GM12878 (cell line): Measurements from ENCODE around the gene SSNA1. TPM values are rescaled to one million over a fixed set of nuclear protein-coding genes. Genes with fewer than 3 reads are reported as not detected.
A peak's percentile ranks its signal among the peaks of the same experiment; 100 is the strongest.

ENCODE experiments used
- ATAC-seq: fragments of 200-7000 bp; cut with Tn5 transposase; 3 replicates; pipeline ENCODE4 v1.9.1; 2020; ENCODE audit warnings: mild to moderate bottlenecking, moderate library complexity
- BruUV-seq: library from RNA; stranded (reverse); fragments of 400-500 nt; replicated peaks from 2 replicates; lab custom pipeline; 2021; lab: Mats Ljungman, UMichigan
- CTCF ChIA-PET: fragments of 300-600 bp; sonication (Branson Sonifier 250); formaldehyde crosslinking; extraction: SDS; loops from one replicate; lab custom pipeline; 2021; ENCODE audit warnings: inconsistent platforms; lab: Yijun Ruan, JAX
- POLR2A ChIA-PET: fragments of 350-600 bp; formaldehyde crosslinking; extraction: SDS; loops from one replicate; lab custom pipeline; 2021; ENCODE audit warnings: inconsistent platforms; lab: Charles Lee
- RAD21 ChIA-PET: fragments of 300-600 bp; sonication (Branson Sonifier 250); formaldehyde crosslinking; loops from one replicate; lab custom pipeline; 2023; ENCODE audit warnings: antibody characterized with exemption; ENCODE audit not compliant: unreplicated experiment; lab: Charles Lee
- SMC1A ChIA-PET: fragments of 300-600 bp; sonication (Branson Sonifier 250); formaldehyde crosslinking; loops from one replicate; lab custom pipeline; 2023; ENCODE audit not compliant: unreplicated experiment, uncharacterized antibody; lab: Charles Lee
- DNase-seq: peaks from one replicate; pipeline ENCODE4 v3.0.0-alpha.2; 2011; ENCODE audit warnings: low read depth, low spot score
- FAIRE-seq: peaks from 3 replicates; lab custom pipeline; 2011; peaks lifted over from hg19 to GRCh38; lab: Jason Lieb, UNC
- H2AFZ ChIP-seq: 2 replicates; pipeline ENCODE4 v1.6.0; 2011; ENCODE audit warnings: low read depth, low read length, control low read depth; ENCODE audit not compliant: control insufficient read depth
- H3K27ac ChIP-seq: 2 replicates; pipeline ENCODE4 v1.5.1; 2011; ENCODE audit warnings: control low read depth; ENCODE audit not compliant: control insufficient read depth, insufficient read depth
- H3K27me3 ChIP-seq, 2 experiments: replicated peaks in 1 of 2; 2 replicates each; pipeline versions ENCODE4 v1.6.0 to v1.6.1; 2011; ENCODE audit warnings: low read length in 1 of 2; ENCODE audit not compliant: control insufficient read depth in 2 of 2, insufficient read depth in 2 of 2
- H3K36me3 ChIP-seq, 2 experiments: 2 replicates each; pipeline ENCODE4 v1.5.1; 2011; ENCODE audit warnings: low read length in 1 of 2; ENCODE audit not compliant: control insufficient read depth in 2 of 2, insufficient read depth in 2 of 2
- H3K4me1 ChIP-seq: 2 replicates; pipeline ENCODE4 v1.6.1; 2011; ENCODE audit warnings: mild to moderate bottlenecking, low read length, moderate library complexity, mixed read lengths; ENCODE audit not compliant: control insufficient read depth, insufficient read depth
- H3K4me2 ChIP-seq: 2 replicates; pipeline ENCODE4 v1.6.0; 2011; ENCODE audit warnings: control low read depth; ENCODE audit not compliant: control insufficient read depth, insufficient read depth
- H3K4me3 ChIP-seq: fragments of 200-600 bp; sonication (generic); 2 replicates; pipeline ENCODE4 v1.5.1; 2016
- H3K79me2 ChIP-seq: 2 replicates; pipeline ENCODE4 v1.6.0; 2011; ENCODE audit warnings: low read length; ENCODE audit not compliant: control insufficient read depth, insufficient read depth
- H3K9ac ChIP-seq: 2 replicates; pipeline ENCODE4 v1.8.0; 2011; ENCODE audit warnings: low read length, control low read depth, mixed read lengths; ENCODE audit not compliant: control insufficient read depth, insufficient read depth
- H3K9me3 ChIP-seq: replicated peaks from 3 replicates; pipeline ENCODE4 v1.5.1; 2011; ENCODE audit warnings: mild to moderate bottlenecking, low read length; ENCODE audit not compliant: control insufficient read depth, insufficient read depth
- H4K20me1 ChIP-seq: 2 replicates; pipeline ENCODE4 v1.6.0; 2011; ENCODE audit not compliant: control insufficient read depth, insufficient read depth
- EZH2 ChIP-seq: IDR thresholded peaks from 2 replicates; pipeline ENCODE4 v1.6.1; 2012; ENCODE audit warnings: low read depth, mild to moderate bottlenecking, control low read depth, inconsistent platforms, low read length, borderline replicate concordance; ENCODE audit not compliant: control insufficient read depth
- POLR2A ChIP-seq: IDR thresholded peaks from 2 replicates; pipeline ENCODE4 v1.6.1; 2011; ENCODE audit warnings: low read depth, mild to moderate bottlenecking, low read length
- SIN3A ChIP-seq: IDR thresholded peaks from 2 replicates; pipeline ENCODE4 v1.6.1; 2012; ENCODE audit warnings: low read depth, low read length, improper control_type of control experiment
- WGBS: methylation state at CpG from one replicate; pipeline ENCODE4 v1.1.6; 2016; ENCODE audit warnings: low lambda C conversion rate; ENCODE audit not compliant: insufficient replicate concordance, insufficient coverage; ENCODE audit errors: missing lambda C conversion rate; 5-methylcytosine and 5-hydroxymethylcytosine counted together
- in situ Hi-C: fragments of 300-500 bp; cut with MboI; formaldehyde crosslinking; loops from 9 replicates; pipeline ENCODE4 v1.14.3; 2018; ENCODE audit warnings: mixed read lengths
- intact Hi-C: fragments of 100-400 bp; cut with micrococcal nuclease; formaldehyde crosslinking; loops from one replicate; pipeline ENCODE4 v1.14.2; 2022; ENCODE audit not compliant: unreplicated experiment
- polyA plus RNA-seq, 11 experiments: library from polyadenylated mRNA; depleted of rRNA in 4 of 11; unstranded in 6 of 11; stranded (reverse) in 5 of 11; fragments of >200 nt; fragmentation: Nextera tagmentation in 4 of 11; fragmentation: Illumina TruSeq in 1 of 11; extraction: Ambion mirVana in 4 of 11; extraction: Trizol in 1 of 11; gene quantifications; 1 replicate in 1 of 11; 2 replicates in 10 of 11; pipeline versions ENCODE4 v1.2.1 to v1.2.3, GENCODE V29; 2011 to 2016; ENCODE audit warnings: inconsistent platforms in 2 of 11, missing spikeins in 2 of 11, low read depth in 1 of 11
- total RNA-seq, 4 experiments: library from RNA; depleted of rRNA in 3 of 4; stranded (reverse); fragments of >200 nt in 3 of 4; fragmentation: Illumina TruSeq in 1 of 4; extraction: Trizol in 1 of 4; gene quantifications; 2 replicates each; pipeline versions ENCODE4 v1.2.1 to v1.2.3, GENCODE V29; 2013 to 2021
- TF ChIP-seq, protein P1 (sequence below), 3 experiments: IDR thresholded peaks in 2 of 3; conservative IDR thresholded peaks in 1 of 3; 2 replicates each; pipeline ENCODE4 v1.5.1; 2011; ENCODE audit warnings: low read depth in 3 of 3, low read length in 3 of 3, mild to moderate bottlenecking in 3 of 3, control low read depth in 2 of 3, moderate library complexity in 2 of 3, inconsistent platforms in 1 of 3, mixed read lengths in 1 of 3; ENCODE audit not compliant: control insufficient read depth in 2 of 3, insufficient read depth in 1 of 3; ENCODE audit errors: extremely low read depth in 1 of 3

The SSNA1 gene
- total and polyA plus RNA-seq, 10 of the 15 experiments (the other 5 are each of a cell fraction or from before 2014, with no cell fraction given): 0.63 to 139 (median 78.0) TPM

DNA sequence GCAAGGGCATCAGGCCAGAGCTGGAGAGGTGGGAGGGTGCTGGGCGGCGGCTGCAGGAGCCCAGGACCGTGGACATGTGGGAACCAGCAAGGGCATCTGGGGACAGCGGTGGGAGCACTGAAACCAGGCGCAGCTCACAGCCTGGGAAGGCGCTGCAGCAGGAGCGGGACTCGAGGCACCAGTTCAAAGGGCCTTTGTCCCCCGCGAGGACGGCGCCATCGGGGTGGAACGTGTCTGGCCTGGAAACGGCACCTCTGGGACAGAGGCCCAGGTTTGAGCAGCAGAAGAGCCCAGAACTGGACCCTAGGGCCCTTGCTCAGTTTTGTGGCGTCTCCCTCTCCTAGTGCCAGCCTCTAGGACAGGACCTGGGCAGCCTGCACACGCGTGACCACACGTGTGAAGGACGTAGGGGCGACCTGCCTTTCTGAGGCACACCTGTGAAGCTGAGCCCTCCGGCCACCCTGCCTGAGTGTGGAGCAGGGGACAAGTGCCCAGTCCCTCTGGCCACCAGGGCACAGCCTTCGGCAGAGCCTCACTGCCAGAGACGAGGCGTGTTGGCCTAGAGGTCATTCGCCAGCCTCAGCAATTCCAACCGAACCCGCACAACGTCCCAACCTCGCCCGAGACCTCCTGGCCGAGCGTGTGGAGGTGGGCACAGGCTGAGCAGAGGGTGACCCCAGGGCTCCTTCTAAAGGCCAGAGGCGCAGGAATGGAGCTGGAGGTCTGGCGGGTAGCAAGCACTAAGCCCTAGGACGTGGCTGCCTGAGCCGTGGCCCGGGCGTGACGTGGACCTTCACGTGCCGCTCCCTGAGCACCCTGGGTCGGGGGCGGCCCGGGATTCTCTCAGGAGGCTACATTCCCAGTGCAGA lies 14.4 kb upstream of the SSNA1 start:
- Histone ChIP-seq H3K27ac (no peak overlapping the region), H3K4me3 (no peak overlapping the region), H3K9me3 (no peaks in the 10 kb centered on the region), H3K79me2 (no peaks in the 10 kb centered on the region), H3K4me2 (no peak overlapping the region), H2AFZ (no peak overlapping the region), H3K4me1 (peaks cover 8% of the 10 kb centered on the region; the same call in 1 of the 2 replicates), H3K9ac (no peak overlapping the region), H3K36me3 (no peaks in the 10 kb centered on the region), H3K27me3 (peaks cover 0 to 3% of the 10 kb centered on the region in 2 experiments; a peak in 2 of 4 replicates), H4K20me1 (no peaks in the 10 kb centered on the region)
- intact Hi-C loops (no loop called here), in situ Hi-C loops (no loop called here)
- WGBS: 65% methylated on average over 45 of the region's 45 CpGs
- CTCF ChIA-PET: interaction anchor here (1.1 to 2.4 kb wide), 3 partner anchors 44 to 78 kb away, joined by 3 to 13 read pairs (median 4); no protein-coding TSS in a partner anchor
- SMC1A ChIA-PET: no interaction called here
- BruUV-seq: no TSS peak
- TF ChIP-seq POLR2A: peak; percentile 65
- no peak for TF ChIP-seq SIN3A
- DNase-seq (no peak), FAIRE-seq (no peak), ATAC-seq (no peak)
- RAD21 ChIA-PET: interaction anchor here (0.8 kb wide), 1 partner anchor 14 kb away, joined by 3 read pairs; the partner anchor contains the start of genes ANAPC2 and SSNA1
- POLR2A ChIA-PET: interaction anchor here (1.0 to 1.2 kb wide), 2 partner anchors 17 to 23 kb away, joined by 3 to 5 read pairs; no protein-coding TSS in a partner anchor

- FAIRE-seq: no peak
- BruUV-seq: no TSS peak
- RAD21 ChIA-PET: no interaction called here
Observed at GRCh38 chr9:137174722-137175293, 13.7 kb upstream of the SSNA1 start.

More at GRCh38 chr9:137174722-137175293, 13.7 kb upstream of the SSNA1 start:
- WGBS: 23% methylated on average over 24 of the region's 34 CpGs
- ChIA-PET CTCF (interaction anchor here (0.9 to 2.4 kb wide), 5 partner anchors 25 to 79 kb away, joined by 3 to 13 read pairs (median 4); partner anchors contain the start of gene RNF224), POLR2A (interaction anchor here (1.0 to 2.1 kb wide), 3 partner anchors 18 to 25 kb away, joined by 3 to 9 read pairs (median 5); no protein-coding TSS in a partner anchor), SMC1A (no interaction called here)
- Histone ChIP-seq H3K36me3 (peaks cover 0 to under 1% of the 10 kb centered on the region in 2 experiments; a peak in 1 of 4 replicates), H3K9me3 (no peaks in the 10 kb centered on the region), H3K79me2 (no peaks in the 10 kb centered on the region), H4K20me1 (no peaks in the 10 kb centered on the region), H2AFZ (no peak overlapping the region), H3K4me3 (no peak overlapping the region), H3K27me3 (peaks cover 0 to 3% of the 10 kb centered on the region in 2 experiments; a peak in 1 of 4 replicates), H3K4me2 (no peak overlapping the region), H3K9ac (no peak overlapping the region)
- DNase-seq: no peak
- in situ Hi-C loops (no loop called here), intact Hi-C loops (no loop called here)
- ATAC-seq: peak; percentile 5; the same call in 2 of the 3 replicates
- TF ChIP-seq EZH2: no peak
- TF ChIP-seq, protein P1, sequence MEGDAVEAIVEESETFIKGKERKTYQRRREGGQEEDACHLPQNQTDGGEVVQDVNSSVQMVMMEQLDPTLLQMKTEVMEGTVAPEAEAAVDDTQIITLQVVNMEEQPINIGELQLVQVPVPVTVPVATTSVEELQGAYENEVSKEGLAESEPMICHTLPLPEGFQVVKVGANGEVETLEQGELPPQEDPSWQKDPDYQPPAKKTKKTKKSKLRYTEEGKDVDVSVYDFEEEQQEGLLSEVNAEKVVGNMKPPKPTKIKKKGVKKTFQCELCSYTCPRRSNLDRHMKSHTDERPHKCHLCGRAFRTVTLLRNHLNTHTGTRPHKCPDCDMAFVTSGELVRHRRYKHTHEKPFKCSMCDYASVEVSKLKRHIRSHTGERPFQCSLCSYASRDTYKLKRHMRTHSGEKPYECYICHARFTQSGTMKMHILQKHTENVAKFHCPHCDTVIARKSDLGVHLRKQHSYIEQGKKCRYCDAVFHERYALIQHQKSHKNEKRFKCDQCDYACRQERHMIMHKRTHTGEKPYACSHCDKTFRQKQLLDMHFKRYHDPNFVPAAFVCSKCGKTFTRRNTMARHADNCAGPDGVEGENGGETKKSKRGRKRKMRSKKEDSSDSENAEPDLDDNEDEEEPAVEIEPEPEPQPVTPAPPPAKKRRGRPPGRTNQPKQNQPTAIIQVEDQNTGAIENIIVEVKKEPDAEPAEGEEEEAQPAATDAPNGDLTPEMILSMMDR (IDR thresholded peaks at IDR 0.05 in 2 of 3, conservative IDR thresholded peaks at IDR 0.05 in 1 of 3; ENCODE audit: control insufficient read depth in 2 of 3, extremely low read depth in 1 of 3, insufficient read depth in 1 of 3, low read depth in 3 of 3, low read length in 3 of 3): 0 out of 6 replicates have a peak, but pooled peaks of 1 of the 3 experiments have one; percentile 4
- TF ChIP-seq, all 136 proteins: peak for 1
- peaks cover 3% of the 10 kb centered on the region; the same call in 1 of the 2 replicates for H3K4me1 ChIP-seq
- H3K27ac ChIP-seq: no peak overlapping the region
